MM.1S (cell line): ENCODE data around the gene SGMS1.

Experiments
- CTCF ChIP-seq: fragments of 300-600 bp; sonication (generic); IDR thresholded peaks from 2 replicates; pipeline ENCODE4 v1.5.1; 2016; ENCODE audit warnings: antibody characterized with exemption, low read length, mixed read lengths
- EZH2 ChIP-seq: fragments of 300-600 bp; sonication (generic); optimal IDR thresholded peaks from 2 replicates; pipeline ENCODE3; 2017; ENCODE audit warnings: low read depth, mild to moderate bottlenecking, antibody characterized with exemption, low read length, mixed read lengths
- EZH2phosphoT487 ChIP-seq: fragments of 300-600 bp; sonication (generic); IDR thresholded peaks from 2 replicates; pipeline ENCODE4 v1.6.1; 2018; ENCODE audit warnings: antibody characterized with exemption, low read length

- TF ChIP-seq CTCF (no peak), EZH2 (no peak), EZH2phosphoT487 (no peak)
Measured at GRCh38 chr10:50604809-50605208, 18.9 kb downstream of the SGMS1 start.
